ENCODE data around the gene BTBD16. TPM values are rescaled to one million over a fixed set of nuclear protein-coding genes. Genes with fewer than 3 reads are reported as not detected.

The BTBD16 gene
- total RNA-seq, 4 donors from 2014 or later: 0.42 to 1.2 TPM; not detected in 2

DNA sequence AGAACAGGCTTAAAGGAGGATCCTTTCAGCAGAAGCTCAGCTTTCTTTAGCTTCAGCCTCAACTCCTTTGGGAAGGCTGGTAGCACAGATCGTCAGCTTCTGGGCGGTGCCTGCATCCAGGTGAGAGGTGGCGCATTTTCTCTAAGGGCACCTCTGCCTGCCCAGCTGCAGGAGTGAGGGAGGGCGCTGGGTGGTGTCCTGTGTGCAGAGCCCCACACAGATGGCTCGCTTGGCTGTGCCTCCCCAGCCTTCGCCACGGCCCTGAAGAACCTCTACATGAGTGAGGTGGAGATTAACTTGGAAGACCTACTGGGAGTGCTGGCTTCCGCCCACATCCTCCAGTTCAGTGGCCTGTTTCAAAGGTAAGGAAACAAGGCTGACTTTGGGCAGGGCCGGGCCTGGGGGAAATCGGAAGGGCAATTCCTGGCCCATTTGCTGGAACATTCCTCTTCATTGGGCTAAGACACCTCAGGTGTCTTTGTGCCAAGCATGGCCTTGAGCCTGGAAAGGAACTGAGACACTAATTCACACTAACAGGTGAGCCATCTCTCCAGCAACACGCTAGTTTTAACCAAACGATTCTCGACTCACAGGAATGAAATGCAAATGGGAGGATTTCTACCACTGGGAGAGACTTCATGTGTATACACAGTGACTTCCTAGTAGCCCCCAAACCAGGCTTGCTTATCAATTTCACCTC is 19.9 kb downstream of the BTBD16 start:
- H3K4me1 ChIP-seq: peaks cover 0 to 6% (median 0%) of the 10 kb centered on the region in 4 donors
- H3K4me3 ChIP-seq: no peak overlapping the region
- H3K36me3 ChIP-seq: no peaks in the 10 kb centered on the region
- TF ChIP-seq CTCF (IDR thresholded peaks at IDR 0.05) (no peak), EP300 (IDR thresholded peaks at IDR 0.05) (no peak), POLR2A (IDR thresholded peaks at IDR 0.05) (no peak)
- H3K27ac ChIP-seq: no peak overlapping the region
- WGBS, 2 donors: 93 to 94% methylated on average over 7 to 13 of the region's 13 CpGs
- no peak for DNase-seq (ENCODE audit: low spot score in 2 of 2)
- H3K9me3 ChIP-seq: no peaks in the 10 kb centered on the region
- H3K27me3 ChIP-seq: no peaks in the 10 kb centered on the region

DNA sequence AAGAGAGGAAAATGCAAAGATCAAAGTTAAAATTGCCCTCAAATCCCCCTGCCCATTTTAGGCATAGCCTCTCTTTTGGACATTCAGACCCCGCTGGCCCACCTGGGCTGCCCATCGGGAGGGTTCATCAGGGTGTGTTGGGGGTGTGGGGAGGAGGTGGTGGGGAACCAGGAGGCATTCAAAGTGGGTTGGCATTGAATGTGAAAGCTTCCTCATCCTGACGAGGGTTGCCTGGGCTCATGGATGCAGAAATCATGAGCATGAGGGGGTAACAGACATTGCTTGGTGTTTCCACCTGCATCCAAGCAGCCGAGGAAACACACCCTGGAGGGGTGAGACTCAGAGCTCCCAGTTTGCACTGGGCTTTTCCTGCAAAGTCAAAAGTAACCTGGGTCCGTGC is 20.6 kb downstream of the BTBD16 start:
- no peak overlapping the region for H3K4me3 ChIP-seq
- H3K36me3 ChIP-seq: no peaks in the 10 kb centered on the region
- no peaks in the 10 kb centered on the region for H3K9me3 ChIP-seq
- TF ChIP-seq POLR2A (IDR thresholded peaks at IDR 0.05) (no peak), CTCF (IDR thresholded peaks at IDR 0.05) (no peak), EP300 (IDR thresholded peaks at IDR 0.05) (no peak)
- no peaks in the 10 kb centered on the region for H3K27me3 ChIP-seq
- DNase-seq (ENCODE audit: low spot score in 2 of 2): no peak
- WGBS, 2 donors: 91% methylated on average over 5 of the region's 5 CpGs
- H3K27ac ChIP-seq: no peak overlapping the region
- peaks cover 0 to 6% (median 0%) of the 10 kb centered on the region in 4 donors for H3K4me1 ChIP-seq

DNA sequence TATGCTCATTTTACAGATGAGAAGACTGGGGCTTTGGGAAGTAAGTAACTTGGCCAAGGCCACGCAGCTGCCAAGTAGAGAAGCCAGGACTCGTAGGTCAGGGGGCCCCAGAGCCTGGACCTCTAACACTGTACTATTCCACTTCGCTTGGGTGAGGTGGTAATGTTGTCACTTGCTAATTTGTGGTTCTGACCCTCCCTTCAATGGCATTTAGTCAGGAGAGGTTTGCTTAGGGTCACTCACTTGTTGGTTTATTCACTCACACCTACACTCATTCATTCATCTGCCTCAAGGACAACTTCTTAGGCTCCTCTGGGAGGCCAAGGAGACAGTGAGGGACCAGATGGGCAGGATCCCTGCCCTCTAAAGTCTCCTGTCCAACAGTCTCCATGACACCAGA is 21.3 kb downstream of the BTBD16 start:
- WGBS, 2 donors: 83 to 88% methylated on average over 3 of the region's 3 CpGs
- no peak overlapping the region for H3K4me3 ChIP-seq
- no peaks in the 10 kb centered on the region for H3K27me3 ChIP-seq
- TF ChIP-seq CTCF (IDR thresholded peaks at IDR 0.05): no peak
- TF ChIP-seq EP300 (IDR thresholded peaks at IDR 0.05): no peak
- no peak for TF ChIP-seq POLR2A (IDR thresholded peaks at IDR 0.05)
- peaks cover 0 to 6% (median 0%) of the 10 kb centered on the region in 4 donors for H3K4me1 ChIP-seq
- no peaks in the 10 kb centered on the region for H3K36me3 ChIP-seq
- H3K9me3 ChIP-seq: no peaks in the 10 kb centered on the region
- no peak for DNase-seq (ENCODE audit: low spot score in 2 of 2)
- no peak overlapping the region for H3K27ac ChIP-seq

DNA sequence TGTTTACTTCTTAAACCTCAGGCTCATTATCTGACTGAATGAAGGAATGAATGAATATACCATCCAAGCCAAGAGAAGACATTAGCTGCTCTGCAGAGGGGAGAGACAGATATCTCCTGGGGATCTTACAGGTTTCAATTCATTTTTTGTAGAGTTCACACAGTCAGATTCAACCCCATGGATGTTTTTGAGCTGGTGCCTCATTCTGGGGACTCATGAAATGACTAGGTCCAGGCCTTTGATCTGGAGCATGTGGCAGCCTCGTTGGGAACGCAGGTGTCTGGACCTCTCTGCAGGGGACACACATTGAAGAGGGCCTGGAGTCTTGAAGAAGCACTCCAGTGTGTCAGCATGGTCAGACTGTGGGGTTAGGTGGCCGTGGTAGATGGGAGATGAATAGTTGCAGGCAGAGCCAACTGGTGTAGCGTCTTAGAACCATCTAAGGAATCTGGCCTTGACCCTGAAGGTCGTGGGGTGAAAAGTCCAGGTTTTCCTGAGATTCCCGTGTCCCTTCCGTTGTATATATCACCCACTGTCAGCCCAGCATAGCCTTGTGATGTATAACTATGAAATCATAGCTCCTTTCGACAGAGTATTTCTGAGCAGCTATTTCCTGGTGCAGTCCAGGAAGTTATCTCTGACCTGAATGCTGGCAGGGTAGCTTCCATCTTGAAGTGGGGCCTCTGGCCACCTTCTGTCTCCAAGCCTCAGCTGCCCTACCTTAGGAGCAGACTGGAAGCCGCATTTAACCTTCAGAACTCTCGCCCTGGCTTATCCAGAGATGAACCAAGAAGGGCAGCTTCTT is 22.3 kb downstream of the BTBD16 start:
- H3K27me3 ChIP-seq: no peaks in the 10 kb centered on the region
- no peak for TF ChIP-seq CTCF (IDR thresholded peaks at IDR 0.05)
- no peak for TF ChIP-seq POLR2A (IDR thresholded peaks at IDR 0.05)
- no peak for TF ChIP-seq EP300 (IDR thresholded peaks at IDR 0.05)
- no peaks in the 10 kb centered on the region for H3K9me3 ChIP-seq
- no peak overlapping the region for H3K4me3 ChIP-seq
- peaks cover 0 to 6% (median 0%) of the 10 kb centered on the region in 4 donors for H3K4me1 ChIP-seq
- no peaks in the 10 kb centered on the region for H3K36me3 ChIP-seq
- H3K27ac ChIP-seq: no peak overlapping the region
- DNase-seq (ENCODE audit: low spot score in 2 of 2): no peak
- 63 to 68% methylated on average over 10 of the region's 10 CpGs for WGBS, 2 donors

DNA sequence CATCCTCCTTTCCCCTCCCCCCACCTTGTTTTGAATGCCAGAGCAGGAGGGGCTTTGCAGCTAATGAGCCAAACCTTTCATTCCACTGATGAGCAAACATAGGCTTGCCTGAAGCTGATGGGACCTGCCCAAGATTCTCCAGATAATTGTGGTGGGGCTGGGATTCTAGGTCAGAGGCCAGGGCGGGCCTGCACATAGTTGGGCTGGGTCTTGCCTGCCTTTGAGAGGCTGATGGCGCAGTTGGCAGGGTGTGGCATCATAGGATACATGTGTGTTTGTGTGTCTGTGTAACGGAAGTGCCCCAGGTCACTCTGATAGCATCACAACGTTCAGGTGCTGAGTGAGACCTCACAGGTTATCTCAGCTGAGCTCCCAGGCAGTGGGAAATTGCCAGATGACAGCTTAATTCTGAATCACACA is 22.9 kb downstream of the BTBD16 start:
- TF ChIP-seq CTCF (IDR thresholded peaks at IDR 0.05) (no peak), POLR2A (IDR thresholded peaks at IDR 0.05) (no peak), EP300 (IDR thresholded peaks at IDR 0.05) (no peak)
- H3K4me3 ChIP-seq: no peak overlapping the region
- H3K4me1 ChIP-seq: peaks cover 0 to 12% (median 0%) of the 10 kb centered on the region in 4 donors
- DNase-seq (ENCODE audit: low spot score in 2 of 2): no peak
- H3K27ac ChIP-seq: no peak overlapping the region
- no peaks in the 10 kb centered on the region for H3K36me3 ChIP-seq
- no peaks in the 10 kb centered on the region for H3K9me3 ChIP-seq
- WGBS, 2 donors: 73 to 76% methylated on average over 2 to 4 of the region's 4 CpGs
- H3K27me3 ChIP-seq: no peaks in the 10 kb centered on the region

Measured in tibial nerve (tissue), 4 donors.